Measurements from ENCODE around the gene PPM1M. TPM values are rescaled to one million over a fixed set of nuclear protein-coding genes. Genes with fewer than 3 reads are reported as not detected.

PPM1M gene
- total RNA-seq, 1 experiment from 2014 or later: 6.7 TPM

GRCh38 chr3:52231502-52232278 lies 13.9 kb upstream of the PPM1M start:
- no peaks in the 10 kb centered on the region for H3K27me3 Mint-ChIP-seq (ENCODE audit: insufficient read depth, unreplicated experiment)
- no peak overlapping the region for H3K27ac Mint-ChIP-seq (ENCODE audit: unreplicated experiment)
- peak; percentile 79 to 91 for TF ChIP-seq CTCF (IDR thresholded peaks at IDR 0.05; ENCODE audit: insufficient read depth in 1 of 2, low read depth in 1 of 2, low read length in 1 of 2, severe bottlenecking in 1 of 2, unreplicated experiment in 1 of 2)
- Histone ChIP-seq H3K4me1 (no peaks in the 10 kb centered on the region), H3K9me3 (no peaks in the 10 kb centered on the region), H3K4me3 (ENCODE audit: low read depth, low read length) (no peak overlapping the region), H3K36me3 (ENCODE audit: control insufficient read depth, insufficient read depth, low read length) (peaks cover 3% of the 10 kb centered on the region; the same call in 1 of the 2 replicates), H3K27me3 (replicated peaks; ENCODE audit: control insufficient read depth, insufficient read depth, low read length) (no peaks in the 10 kb centered on the region)
- no TSS peak for BruUV-seq (replicated peaks)
- POLR2A ChIA-PET: no interaction called here
- intact Hi-C loops (cut with micrococcal nuclease; ENCODE audit: unreplicated experiment): loop anchor here (1.0 kb wide), 1 partner anchor 108 kb away; no protein-coding TSS in a partner anchor
- peaks cover 16% of the 10 kb centered on the region for H3K36me3 Mint-ChIP-seq (ENCODE audit: insufficient read depth, unreplicated experiment)
- peak in 1 of 2 experiments; percentile 81 for DNase-seq
- H3K4me3 Mint-ChIP-seq (ENCODE audit: unreplicated experiment): no peak overlapping the region
- CTCF ChIA-PET: interaction anchor here (0.9 to 2.6 kb wide), 9 partner anchors 11 to 153 kb away, joined by 3 to 22 read pairs (median 4); partner anchors contain the start of gene POC1A
- no peaks in the 10 kb centered on the region for H3K4me1 Mint-ChIP-seq (ENCODE audit: low read depth, unreplicated experiment)
- no peaks in the 10 kb centered on the region for H3K9me3 Mint-ChIP-seq (ENCODE audit: unreplicated experiment)

- Mint-ChIP-seq H3K27me3 (ENCODE audit: insufficient read depth, unreplicated experiment) (no peaks in the 10 kb centered on the region), H3K4me1 (ENCODE audit: low read depth, unreplicated experiment) (no peaks in the 10 kb centered on the region), H3K27ac (ENCODE audit: unreplicated experiment) (no peak overlapping the region), H3K36me3 (ENCODE audit: insufficient read depth, unreplicated experiment) (peaks cover 16% of the 10 kb centered on the region), H3K9me3 (ENCODE audit: unreplicated experiment) (no peaks in the 10 kb centered on the region), H3K4me3 (ENCODE audit: unreplicated experiment) (no peak overlapping the region)
- Histone ChIP-seq H3K9me3 (no peaks in the 10 kb centered on the region), H3K4me1 (peaks cover 3% of the 10 kb centered on the region; the same call in 1 of the 2 replicates), H3K36me3 (ENCODE audit: control insufficient read depth, insufficient read depth, low read length) (peaks cover 3% of the 10 kb centered on the region; the same call in 1 of the 2 replicates), H3K27me3 (replicated peaks; ENCODE audit: control insufficient read depth, insufficient read depth, low read length) (no peaks in the 10 kb centered on the region), H3K4me3 (ENCODE audit: low read depth, low read length) (no peak overlapping the region)
- no TSS peak for BruUV-seq (replicated peaks)
- intact Hi-C loops (cut with micrococcal nuclease; ENCODE audit: unreplicated experiment): loop anchor here (1.0 kb wide), 1 partner anchor 153 kb away; no protein-coding TSS in a partner anchor
- ChIA-PET POLR2A (interaction anchor here (0.8 kb wide), 1 partner anchor 46 kb away, joined by 3 read pairs; the partner anchor contains the start of gene WDR82), CTCF (interaction anchor here (0.5 to 2.6 kb wide), 7 partner anchors 12 to 231 kb away, joined by 3 to 22 read pairs (median 4); no protein-coding TSS in a partner anchor)
- DNase-seq: no peak
- TF ChIP-seq CTCF (IDR thresholded peaks at IDR 0.05; ENCODE audit: insufficient read depth in 1 of 2, low read depth in 1 of 2, low read length in 1 of 2, severe bottlenecking in 1 of 2, unreplicated experiment in 1 of 2): no peak
Observed at GRCh38 chr3:52232279-52233107, 13.1 kb upstream of the PPM1M start.

GRCh38 chr3:52233108-52233591 lies 12.4 kb upstream of the PPM1M start:
- BruUV-seq (replicated peaks): no TSS peak
- Histone ChIP-seq H3K4me3 (ENCODE audit: low read depth, low read length) (no peak overlapping the region), H3K9me3 (no peaks in the 10 kb centered on the region), H3K27me3 (replicated peaks; ENCODE audit: control insufficient read depth, insufficient read depth, low read length) (no peaks in the 10 kb centered on the region), H3K36me3 (ENCODE audit: control insufficient read depth, insufficient read depth, low read length) (peaks cover 3% of the 10 kb centered on the region; the same call in 1 of the 2 replicates), H3K4me1 (peaks cover 10% of the 10 kb centered on the region; the same call in 1 of the 2 replicates)
- CTCF ChIA-PET: interaction anchor here (2.6 kb wide), 1 partner anchor 107 kb away, joined by 11 read pairs; no protein-coding TSS in a partner anchor
- DNase-seq: no peak
- no peaks in the 10 kb centered on the region for H3K4me1 Mint-ChIP-seq (ENCODE audit: low read depth, unreplicated experiment)
- H3K27ac Mint-ChIP-seq (ENCODE audit: unreplicated experiment): no peak overlapping the region
- no peaks in the 10 kb centered on the region for H3K9me3 Mint-ChIP-seq (ENCODE audit: unreplicated experiment)
- POLR2A ChIA-PET: interaction anchor here (0.8 kb wide), 1 partner anchor 46 kb away, joined by 3 read pairs; the partner anchor contains the start of gene WDR82
- no peak overlapping the region for H3K4me3 Mint-ChIP-seq (ENCODE audit: unreplicated experiment)
- H3K36me3 Mint-ChIP-seq (ENCODE audit: insufficient read depth, unreplicated experiment): peaks cover 16% of the 10 kb centered on the region
- TF ChIP-seq CTCF (IDR thresholded peaks at IDR 0.05; ENCODE audit: insufficient read depth in 1 of 2, low read depth in 1 of 2, low read length in 1 of 2, severe bottlenecking in 1 of 2, unreplicated experiment in 1 of 2): no peak
- no peaks in the 10 kb centered on the region for H3K27me3 Mint-ChIP-seq (ENCODE audit: insufficient read depth, unreplicated experiment)
- intact Hi-C loops (cut with micrococcal nuclease; ENCODE audit: unreplicated experiment): loop anchor here (1.0 kb wide), 1 partner anchor 152 kb away; no protein-coding TSS in a partner anchor
